GM19025 (cell line): ENCODE data around the gene AURKB.
"Not testable (repeated sequence)": the region's sequence is repeated elsewhere in the genome, so short reads cannot be mapped to it uniquely, and the experiment has no call there.

ENCODE experiments used
- ATAC-seq: cut with Tn5 transposase; IDR thresholded peaks from one replicate; pipeline ENCODE4 v1.9.1; 2021; ENCODE audit warnings: mild to moderate bottlenecking, low read depth, moderate library complexity; ENCODE audit not compliant: unreplicated experiment

Gene AURKB

DNA sequence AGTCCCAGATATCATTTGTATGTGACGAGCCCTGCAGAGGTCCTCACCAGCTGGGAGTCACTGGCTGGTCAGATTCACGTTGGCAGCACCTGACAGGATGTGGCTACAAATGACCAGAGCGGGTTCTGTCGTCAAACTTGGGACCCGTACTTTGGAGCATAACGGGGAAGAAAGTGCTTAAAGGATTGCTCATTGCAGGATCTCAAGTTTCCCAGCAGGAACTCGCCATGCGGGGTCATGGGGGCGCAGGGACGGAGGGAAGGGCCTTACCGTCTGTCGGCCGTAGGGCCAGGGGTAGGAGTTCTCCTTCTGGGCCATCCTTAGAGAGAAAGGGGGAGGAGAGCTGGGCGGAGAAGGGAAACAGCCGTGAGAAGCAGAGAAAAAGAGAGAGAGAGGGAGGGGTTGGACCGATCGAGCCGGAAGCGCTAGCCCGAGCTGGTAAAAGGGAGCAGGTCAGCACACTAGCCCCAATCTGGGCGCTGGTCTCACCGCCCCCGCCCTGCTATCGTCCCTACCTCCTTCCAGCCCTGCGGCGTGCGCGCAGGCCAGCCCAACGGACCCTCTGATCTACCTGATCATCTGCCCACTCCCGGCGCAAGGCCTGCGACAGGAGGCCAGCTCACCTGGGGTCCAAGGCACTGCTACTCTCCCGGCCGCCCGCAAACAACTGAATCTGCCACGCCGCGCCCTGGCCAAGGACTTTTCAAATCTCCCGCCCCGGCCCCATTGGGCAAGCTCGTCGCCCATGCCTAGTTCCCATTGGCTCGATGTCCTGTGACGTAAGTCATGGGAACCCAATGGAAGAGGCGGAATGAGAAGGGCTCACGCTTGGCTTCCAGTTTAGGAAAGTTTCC, at the start of gene AURKB:
Gene AURKB, minus strand, starts transcription at position 669 of the 854 bp plus-strand sequence. Its CDS starts 351 bp downstream, at position 318.
- peak; percentile 76 for ATAC-seq

DNA sequence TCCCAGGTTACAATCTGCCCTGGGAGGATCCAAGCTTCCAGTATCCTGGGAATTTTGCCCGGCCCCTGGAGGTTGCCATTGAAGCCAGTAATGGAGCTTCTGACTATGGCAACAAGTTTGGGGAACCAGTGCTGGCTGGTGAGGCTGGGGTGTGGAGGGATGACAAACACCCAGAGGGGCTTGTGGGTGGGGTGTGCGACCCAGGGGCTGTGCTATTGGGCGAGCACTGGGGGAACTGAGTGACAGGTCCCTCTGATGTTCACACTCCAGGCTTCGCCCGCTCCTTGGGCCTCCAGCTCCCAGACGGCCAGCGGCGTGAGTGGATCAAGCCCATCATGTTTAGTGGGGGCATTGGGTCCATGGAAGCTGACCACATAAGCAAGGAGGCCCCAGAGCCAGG, 47.4 kb upstream of the AURKB start:
- no peak for ATAC-seq

DNA sequence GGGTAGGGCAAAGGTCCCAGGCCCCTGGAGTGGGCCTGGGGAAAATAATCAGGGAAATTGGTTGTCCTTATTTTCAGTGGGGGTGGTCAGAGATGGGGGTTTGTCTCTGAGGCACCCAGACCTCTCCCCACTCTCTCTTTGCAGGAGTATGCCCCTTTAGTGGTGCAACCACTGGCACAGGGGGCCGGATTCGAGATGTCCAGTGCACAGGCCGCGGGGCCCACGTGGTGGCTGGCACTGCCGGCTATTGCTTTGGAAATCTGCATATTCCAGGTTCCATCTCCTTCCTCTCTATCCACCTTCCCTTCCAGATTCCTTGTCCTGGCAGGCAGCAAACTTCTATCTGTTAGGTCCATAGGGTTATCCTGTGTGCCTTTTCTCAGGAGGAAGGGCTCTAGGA, 46.3 kb upstream of the AURKB start:
- ATAC-seq, result no peak

DNA sequence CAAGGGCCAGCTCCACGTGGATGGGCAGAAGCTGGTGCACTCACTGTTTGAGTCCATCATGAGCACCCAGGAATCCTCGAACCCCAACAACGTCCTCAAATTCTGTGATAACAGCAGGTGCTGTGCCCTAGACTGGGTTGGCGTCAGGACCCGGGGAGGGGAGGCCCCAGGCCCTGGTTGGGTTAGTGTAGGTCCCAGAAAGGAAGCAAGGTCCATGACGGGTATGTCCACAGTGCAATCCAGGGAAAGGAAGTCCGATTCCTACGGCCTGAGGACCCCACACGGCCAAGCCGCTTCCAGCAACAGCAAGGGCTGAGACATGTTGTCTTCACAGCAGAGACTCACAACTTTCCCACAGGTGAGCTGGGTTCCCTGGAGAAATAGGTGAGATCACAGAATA, 45.9 kb upstream of the AURKB start:
- ATAC-seq, result no peak

DNA sequence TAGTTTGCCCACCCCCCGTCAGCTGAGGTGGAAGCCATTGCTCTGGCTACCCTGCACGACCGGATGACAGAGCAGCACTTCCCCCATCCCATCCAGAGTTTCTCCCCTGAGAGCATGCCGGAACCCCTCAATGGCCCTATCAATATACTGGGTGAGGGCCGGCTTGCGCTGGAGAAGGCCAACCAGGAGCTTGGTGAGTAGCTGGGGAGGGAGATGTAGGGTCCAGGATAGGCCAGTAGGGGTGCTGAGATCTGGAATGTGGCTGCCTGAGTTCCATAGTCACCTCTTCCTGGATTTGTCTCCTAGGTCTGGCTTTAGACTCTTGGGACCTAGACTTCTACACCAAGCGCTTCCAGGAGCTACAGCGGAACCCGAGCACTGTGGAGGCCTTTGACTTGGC, 45.1 kb upstream of the AURKB start:
- ATAC-seq, result no peak

DNA sequence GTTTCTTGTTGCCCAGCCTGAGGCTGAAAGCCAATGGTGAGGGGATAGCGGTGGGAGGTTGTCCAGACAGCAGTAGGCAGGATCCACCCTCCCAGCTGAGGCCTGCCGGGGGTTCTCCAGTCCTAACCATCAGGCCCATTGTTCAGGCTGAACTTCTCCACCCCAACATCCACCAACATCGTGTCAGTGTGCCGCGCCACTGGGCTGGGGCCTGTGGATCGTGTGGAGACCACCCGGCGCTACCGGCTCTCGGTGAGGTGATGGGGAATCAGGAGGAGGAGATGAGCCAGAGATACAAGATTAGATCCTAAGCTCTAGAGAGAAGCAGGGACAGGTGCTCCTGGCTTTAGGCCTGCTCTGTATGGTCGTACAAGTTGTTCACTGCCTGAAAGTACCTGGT, 44.5 kb upstream of the AURKB start:
- no peak for ATAC-seq

DNA sequence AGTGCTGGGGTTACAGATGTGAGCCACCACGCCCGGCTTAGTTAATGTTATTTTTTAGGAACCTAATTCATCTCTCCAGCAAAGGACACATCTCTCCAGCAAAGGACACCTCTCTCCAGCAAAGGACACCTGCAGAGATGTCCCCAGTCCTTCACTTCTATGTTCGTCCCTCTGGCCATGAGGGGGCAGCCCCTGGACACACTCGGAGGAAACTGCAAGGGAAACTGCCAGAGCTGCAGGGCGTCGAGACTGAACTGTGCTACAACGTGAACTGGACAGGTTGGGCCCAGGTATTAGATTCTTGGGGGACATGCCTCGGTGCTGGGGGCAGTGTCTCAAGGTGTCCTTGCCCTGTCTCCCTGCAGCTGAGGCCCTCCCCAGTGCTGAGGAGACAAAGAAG, 43.4 kb upstream of the AURKB start:
- ATAC-seq, result no peak

DNA sequence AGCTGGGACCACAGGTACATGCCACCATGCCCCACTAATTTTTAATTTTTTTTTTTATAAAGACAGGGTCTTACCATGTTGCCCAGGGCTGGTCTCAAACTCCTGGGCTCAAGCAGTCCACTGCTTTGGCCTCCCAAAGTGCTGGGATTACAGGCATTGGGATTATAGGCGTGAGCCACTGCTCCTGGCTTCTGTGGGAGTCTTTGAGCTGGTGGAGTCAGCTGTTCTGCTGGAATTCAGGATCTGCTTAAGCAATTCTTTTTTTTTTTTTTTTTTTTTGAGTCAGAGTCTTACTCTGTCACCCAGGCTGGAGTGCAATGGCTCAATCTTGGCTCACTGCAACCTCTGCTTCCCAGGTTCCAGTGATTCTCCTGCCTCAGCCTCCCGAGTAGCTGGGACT, 41.0 kb upstream of the AURKB start:
- not testable (repeated sequence) for ATAC-seq

DNA sequence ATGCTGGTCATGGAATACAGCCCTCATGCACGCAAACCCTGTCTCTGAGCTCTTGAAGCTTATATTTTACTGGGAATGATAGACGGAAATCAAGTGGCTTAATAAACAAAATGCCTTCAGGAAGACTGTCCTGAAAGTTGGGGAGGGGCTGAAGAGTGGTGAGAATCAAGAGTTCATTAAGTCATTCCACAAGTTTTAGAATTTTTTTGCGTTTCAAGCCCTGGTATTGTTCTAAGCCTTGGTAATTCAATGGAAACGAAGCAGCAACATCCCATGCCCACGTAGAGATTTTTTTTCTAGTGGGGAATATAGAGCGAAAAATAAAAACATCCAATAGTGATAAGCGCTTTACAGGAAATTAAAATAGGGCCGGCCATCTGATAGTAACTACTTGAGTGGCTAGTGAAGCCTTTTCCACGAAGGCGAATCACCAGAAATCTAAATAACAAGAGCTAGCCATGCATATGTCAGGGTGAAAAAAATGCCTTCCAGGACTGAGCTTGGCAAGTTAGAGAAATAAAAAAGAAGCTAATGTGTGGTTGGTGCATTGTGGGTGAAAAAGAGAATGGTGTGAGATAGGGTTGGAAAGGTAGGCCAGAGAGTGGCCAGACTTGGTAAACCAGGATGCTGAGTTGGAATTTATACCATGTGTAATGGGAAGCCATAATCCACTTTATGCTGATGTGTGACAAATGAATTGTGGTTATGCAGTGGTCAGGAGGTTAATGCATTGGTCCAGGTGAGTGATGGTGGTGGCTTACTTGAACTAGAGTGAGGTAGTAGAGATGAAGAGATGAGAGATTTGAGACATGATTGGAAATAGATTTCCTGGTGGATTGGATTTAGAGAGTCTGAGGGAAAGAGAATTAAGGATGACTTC, 39.5 kb upstream of the AURKB start:
- no peak for ATAC-seq

DNA sequence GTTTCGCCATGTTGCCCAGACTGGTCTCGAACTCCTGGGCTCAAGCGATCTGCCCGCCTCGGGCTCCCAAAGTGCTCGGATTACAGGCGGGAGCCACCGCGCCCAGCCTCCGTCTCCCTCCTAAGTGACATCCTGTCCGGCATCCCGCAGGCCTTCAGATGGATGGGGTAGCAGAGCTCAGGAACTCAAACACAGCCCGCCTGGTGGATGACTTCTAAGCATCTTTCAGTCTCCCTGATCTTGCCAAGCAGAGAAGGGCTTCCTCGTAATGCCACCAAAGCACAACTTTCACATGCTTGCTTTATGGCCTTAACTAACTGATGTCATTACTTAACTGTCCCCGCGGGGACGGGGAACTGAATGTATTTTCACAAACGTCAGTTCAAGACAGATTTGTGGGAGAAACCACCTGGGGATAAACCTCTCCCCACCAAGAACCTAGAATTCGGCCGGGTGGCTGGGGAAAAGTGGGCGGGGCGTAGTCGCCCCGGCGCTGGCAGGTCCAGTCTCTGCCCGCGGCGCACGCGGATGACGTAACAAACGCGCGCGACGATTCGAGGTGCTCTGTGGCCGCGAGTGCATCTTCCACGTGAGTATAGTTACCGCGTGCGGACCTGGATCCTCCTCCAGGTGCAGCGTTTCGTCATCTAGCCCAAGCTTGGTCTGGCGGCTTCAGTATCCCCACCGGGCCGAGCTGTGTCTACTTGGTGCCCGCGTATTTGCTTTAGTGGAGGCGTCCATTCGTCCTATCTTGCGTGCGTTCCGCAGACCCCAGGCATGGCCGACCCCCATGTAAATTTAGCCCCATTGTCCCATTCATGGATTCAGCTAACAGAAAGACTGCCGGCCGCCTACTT, 38.6 kb upstream of the AURKB start, which contains the start of gene PFAS:
Gene PFAS, plus strand, starts transcription at position 539 of the 857 bp plus-strand sequence. CDS start 4,649 bp downstream, outside the sequence.
- ATAC-seq, result peak; percentile 44

DNA sequence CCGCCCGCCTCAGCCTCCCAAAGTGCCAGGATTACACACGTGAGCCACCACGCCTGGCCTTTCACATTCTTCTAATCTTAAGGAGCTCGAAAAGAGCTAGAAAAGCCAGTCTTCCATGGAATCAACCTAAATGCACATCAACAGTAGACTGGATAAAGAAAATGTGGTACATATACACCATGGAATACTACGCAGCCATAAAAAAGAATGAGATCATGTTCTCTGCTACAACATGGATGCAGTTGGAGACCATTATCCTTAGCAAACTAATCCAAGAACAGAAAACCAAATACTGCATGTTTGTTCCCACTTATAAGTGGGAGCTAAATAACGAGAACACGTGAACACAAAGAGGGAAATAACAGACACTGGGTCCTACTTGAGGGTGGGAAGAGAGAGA, 34.4 kb upstream of the AURKB start:
- no peak for ATAC-seq

DNA sequence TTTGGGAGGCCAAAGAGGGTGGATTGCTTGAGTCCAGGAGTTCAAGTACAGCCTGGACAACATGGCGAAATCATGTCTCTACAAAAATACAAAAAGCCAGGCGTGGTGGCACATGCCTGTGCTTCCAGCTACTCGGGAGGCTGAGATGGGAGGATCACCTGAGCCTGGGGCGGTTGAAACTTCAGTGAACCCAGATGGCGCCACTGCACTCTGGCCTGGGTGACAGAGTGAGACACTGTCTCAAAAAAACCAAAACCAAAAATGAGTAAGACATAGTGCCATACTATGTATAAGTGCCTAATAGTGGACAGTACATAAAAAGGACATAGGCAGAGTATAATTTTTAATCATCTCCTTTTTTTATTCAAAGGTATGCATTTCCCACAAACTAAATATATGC, 33.5 kb upstream of the AURKB start:
- no peak for ATAC-seq

DNA sequence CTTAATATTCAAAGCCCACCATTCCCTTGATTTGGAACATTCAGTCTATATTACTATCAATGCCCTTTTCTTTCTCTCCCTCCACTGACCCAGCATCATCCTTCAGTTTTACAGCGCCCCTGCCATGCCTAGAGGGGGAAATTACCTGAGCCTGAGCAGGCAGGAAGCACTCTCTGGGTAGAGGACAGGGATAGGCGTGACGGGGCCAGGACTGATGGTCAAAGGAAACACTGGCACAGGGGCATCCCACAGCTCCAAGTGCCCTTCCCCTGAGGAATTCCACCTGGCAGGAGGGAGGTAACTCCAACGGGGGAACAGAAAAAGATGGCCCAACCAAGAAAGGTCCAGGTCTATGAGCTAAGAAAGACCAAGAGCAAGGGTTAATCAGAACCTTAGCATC, 27.5 kb upstream of the AURKB start:
- ATAC-seq, result no peak

DNA sequence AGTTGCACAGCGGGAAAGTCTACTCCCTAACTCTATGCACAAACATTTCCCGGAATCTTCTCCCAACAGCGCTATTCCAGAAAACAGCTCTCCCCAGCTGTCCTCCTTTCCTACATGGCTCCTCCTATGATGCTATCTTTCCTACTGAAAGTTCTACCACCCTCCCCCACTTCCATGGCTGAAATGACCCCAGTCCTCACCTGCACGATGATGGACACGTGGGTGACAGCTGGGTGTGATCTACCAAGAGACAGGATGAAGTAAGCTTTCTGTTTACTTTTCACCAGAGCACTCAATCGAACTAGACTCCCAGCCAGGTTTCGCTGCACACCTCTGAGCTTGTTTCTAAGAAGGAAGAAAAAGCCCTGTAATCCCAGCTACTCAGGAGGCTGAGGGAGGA, 26.8 kb upstream of the AURKB start:
- ATAC-seq, result no peak

DNA sequence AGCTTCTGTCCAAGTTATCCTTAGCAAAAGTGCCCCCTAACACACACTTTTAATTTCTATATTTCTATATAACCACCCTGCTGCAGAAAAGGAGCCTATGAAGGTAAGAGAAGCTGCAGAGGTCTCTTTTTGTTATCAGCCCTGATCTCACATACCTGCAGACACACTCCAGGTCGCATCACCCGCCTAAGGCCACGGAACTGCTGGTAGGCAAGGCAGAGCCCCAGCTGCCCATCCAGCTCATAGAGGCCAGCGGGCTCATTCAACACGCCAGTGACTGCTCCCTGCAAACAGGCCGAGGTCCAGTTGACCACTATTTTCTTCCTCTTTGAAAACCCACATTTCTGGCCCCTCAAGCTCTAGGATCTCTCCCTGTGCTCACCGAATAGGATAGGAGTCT, 25.3 kb upstream of the AURKB start:
- no peak for ATAC-seq

DNA sequence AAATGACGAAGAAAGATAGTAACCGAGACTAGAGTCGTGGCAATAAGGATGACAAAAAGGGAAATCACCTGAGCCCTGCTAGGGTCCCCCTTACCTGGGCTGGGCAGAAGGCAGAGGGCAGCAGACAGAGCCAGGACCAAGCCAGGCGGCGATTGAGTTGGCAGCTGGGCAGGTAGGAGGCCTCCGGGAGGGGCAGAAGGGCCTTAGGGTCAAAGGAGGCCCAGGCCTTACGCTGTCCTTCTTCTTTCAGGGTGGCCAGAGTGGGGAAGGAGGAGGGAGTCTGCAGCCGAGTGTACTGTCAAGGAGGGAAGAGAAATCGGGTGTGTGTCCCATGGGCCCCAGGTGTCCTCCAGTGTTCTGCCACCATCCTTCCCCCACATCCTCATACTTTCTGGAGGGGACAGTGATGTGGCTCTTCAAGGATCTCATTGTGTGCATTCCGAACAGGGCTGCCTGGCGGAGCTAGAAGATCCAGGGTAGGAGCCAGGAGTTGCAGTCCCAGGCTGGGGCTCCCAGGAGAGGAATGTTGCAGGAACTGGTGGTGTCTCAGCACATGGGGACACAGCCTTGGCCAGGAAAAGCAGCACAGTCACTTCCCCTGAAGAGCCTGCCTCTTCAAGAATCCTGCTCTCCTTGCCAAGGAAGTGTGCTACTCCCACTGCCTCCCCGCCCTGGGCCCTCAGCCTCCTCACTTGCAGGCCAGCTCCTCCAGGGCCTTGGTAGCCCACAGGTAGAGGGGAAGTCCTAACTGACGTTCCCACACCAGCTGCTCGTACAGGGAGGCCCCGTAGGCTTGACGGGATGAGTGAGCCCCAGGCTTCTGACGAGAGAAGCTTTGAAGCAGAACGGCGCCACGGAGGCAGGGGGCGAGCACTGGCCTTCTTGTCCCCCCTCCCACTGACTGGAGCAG, 24.2 kb upstream of the AURKB start:
- ATAC-seq, result no peak

DNA sequence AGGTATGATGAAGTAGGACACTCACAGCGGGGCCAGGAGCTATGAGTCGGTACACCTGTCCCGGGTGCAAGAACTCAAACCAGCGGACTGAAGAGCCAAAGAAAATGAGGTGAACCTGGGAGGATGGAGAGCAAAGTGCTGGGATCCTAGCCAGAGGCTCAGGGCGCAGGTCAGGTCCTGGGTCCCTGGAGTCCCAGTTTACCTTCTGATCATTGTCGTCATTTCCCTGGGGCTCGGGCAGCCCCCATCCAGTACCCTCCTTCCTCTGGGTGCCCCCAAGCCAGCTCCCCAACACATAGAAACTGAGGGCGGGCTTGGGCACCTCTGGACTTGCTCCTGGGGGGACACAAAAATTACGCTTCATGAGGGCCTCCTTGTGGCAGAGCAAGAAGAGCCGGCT, 21.3 kb upstream of the AURKB start:
- ATAC-seq, result no peak

DNA sequence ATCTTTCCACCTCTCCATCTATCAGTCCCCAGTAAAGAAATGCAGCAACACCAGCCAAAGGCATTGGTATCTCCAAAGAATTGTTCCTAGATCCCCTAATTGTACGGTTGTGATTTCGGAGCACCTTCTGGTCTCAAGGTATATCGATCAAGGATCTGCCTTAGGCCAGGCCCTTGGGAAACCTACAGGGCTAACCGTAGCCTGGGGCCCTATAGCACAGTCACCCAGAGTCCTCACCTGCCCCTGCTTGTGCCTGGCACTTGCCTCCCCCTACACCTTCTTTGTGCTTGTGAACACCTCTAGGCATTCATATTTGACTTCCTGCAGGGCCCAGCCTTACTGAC, 16.8 kb upstream of the AURKB start:
- ATAC-seq, result no peak

DNA sequence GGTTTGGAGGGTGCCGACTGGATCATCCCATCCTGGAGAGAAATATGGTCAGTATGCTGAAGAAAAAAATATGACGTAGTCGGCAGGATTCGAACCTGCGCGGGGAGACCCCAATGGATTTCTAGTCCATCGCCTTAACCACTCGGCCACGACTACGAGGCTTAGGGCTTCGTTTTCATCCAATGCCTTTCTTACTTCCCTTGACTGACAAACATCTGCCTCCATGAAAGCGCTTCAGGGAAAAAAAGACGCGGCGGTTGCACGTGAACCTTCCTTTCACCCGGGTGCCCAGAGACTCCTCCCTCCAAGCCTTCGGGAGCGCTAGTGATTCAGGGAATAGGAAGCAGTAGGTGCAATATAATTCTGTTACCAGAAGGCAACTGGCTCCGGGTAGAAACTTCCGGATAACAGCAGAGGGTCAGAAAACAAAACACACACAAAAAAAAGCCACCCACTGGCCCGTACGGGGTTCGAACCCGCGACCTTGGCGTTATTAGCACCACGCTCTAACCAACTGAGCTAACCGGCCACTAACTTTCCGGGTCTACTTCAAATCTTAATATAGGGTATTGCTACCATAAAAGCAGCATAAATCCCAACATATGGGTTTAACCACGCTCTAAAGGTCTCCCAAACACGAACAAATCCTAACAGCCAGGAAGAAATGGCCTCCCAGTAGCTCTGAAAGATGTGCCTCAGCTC, 16.3 kb upstream of the AURKB start:
- ATAC-seq, result no peak
